Activated T-cell treated with anti-CD3 and anti-CD28 coated beads, Interleukin-2, amount 50 U/mL, for 4 hours (primary cell): Measurements from ENCODE around the gene NGFR. TPM values are rescaled to one million over a fixed set of nuclear protein-coding genes. Genes with fewer than 3 reads are reported as not detected.
A peak's percentile ranks its signal among the peaks of the same experiment; 100 is the strongest.

ENCODE experiments used
- ATAC-seq, 2 donors: fragments of 200-7000 bp; cut with Tn5 transposase; one replicate each; pipeline ENCODE4 v1.10.0; 2021
- DNase-seq: peaks from one replicate; pipeline ENCODE4 v3.0.0-alpha.2; 2020
- H3K27me3 Mint-ChIP-seq: one replicate; pipeline ENCODE4 v1.8.0; 2021; ENCODE audit warnings: low read depth, mixed read lengths
- H3K36me3 Mint-ChIP-seq: one replicate; pipeline ENCODE4 v1.8.0; 2022; ENCODE audit warnings: mixed read lengths; ENCODE audit not compliant: insufficient read depth
- H3K4me1 Mint-ChIP-seq: one replicate; pipeline ENCODE4 v1.8.0; 2021; ENCODE audit warnings: low read depth, mixed read lengths
- H3K4me3 Mint-ChIP-seq: one replicate; pipeline ENCODE4 v1.8.0; 2021; ENCODE audit warnings: mild to moderate bottlenecking, moderate library complexity, mixed read lengths
- H3K9me3 Mint-ChIP-seq: one replicate; pipeline ENCODE4 v1.8.0; 2021; ENCODE audit warnings: mixed read lengths
- total RNA-seq, 3 donors: library from RNA; stranded (reverse); gene quantifications; one replicate each; pipeline ENCODE4 v1.2.1, GENCODE V29; 2021

The NGFR gene
- total RNA-seq, 3 donors from 2014 or later, result 0.05 to 0.49 (median 0.05) TPM

GRCh38 chr17:49557312-49558024 is 62.4 kb downstream of the NGFR start:
- no peak for DNase-seq
- Mint-ChIP-seq H3K4me1 (peaks cover 3% of the 10 kb centered on the region), H3K36me3 (no peaks in the 10 kb centered on the region), H3K9me3 (no peaks in the 10 kb centered on the region), H3K4me3 (no peak overlapping the region), H3K27me3 (peaks cover 3% of the 10 kb centered on the region)
- peak; percentile 49 to 55 for ATAC-seq

Other genes with a start within 250 kb of the NGFR start
- gene ZNF652, start 133.0 kb upstream of the NGFR start, total RNA-seq, result 1 to 10 TPM; 2.8 to 3.2 (median 3.1) TPM
- gene PHB1, start 80.4 kb upstream of the NGFR start, total RNA-seq, result 100 to 1,000 TPM; 549 to 631 (median 628) TPM
- gene NXPH3, start 80.6 kb downstream of the NGFR start, total RNA-seq, result under 1 TPM in 1 of 3 donors, not detected in 2; 0.19 TPM
- gene SPOP, start 182.8 kb downstream of the NGFR start, total RNA-seq, result 10 to 100 TPM; 61.4 to 78.1 (median 71.9) TPM
- gene SLC35B1, start 212.7 kb downstream of the NGFR start, total RNA-seq, result 10 to 100 TPM; 89.1 to 90.4 (median 90.3) TPM